K562 (cell line): ENCODE measurements around the gene MYH9. TPM values are rescaled to one million over a fixed set of nuclear protein-coding genes. Genes with fewer than 3 reads are reported as not detected.

ENCODE experiments used
- CHD1 ChIP-seq: fragments of 200-600 bp; sonication (generic); IDR thresholded peaks from one replicate; pipeline ENCODE4 v1.6.1; 2012; ENCODE audit warnings: mild to moderate bottlenecking, moderate library complexity, low read length, inconsistent platforms
- EZH2 ChIP-seq: IDR thresholded peaks from 2 replicates; pipeline ENCODE4 v1.6.1; 2012; ENCODE audit warnings: low read depth, mild to moderate bottlenecking, inconsistent platforms, low read length, borderline replicate concordance
- KHSRP ChIP-seq: fragments of 450-650 bp; IDR thresholded peaks from 2 replicates; pipeline ENCODE4 v1.6.1; 2017
- MAZ ChIP-seq, 2 experiments: fragments of 450-650 bp in 1 of 2; sonication (generic) in 1 of 2; formaldehyde crosslinking; IDR thresholded peaks in 1 of 2; conservative IDR thresholded peaks in 1 of 2; 2 replicates each; pipeline versions ENCODE4 v1.4.0 to v1.5.0; 2020; ENCODE audit warnings: mild to moderate bottlenecking in 1 of 2, missing genetic modification reagents in 1 of 2
- NCOA1 ChIP-seq: fragments of 450-650 bp; IDR thresholded peaks from 2 replicates; pipeline ENCODE4 v1.6.1; 2016; ENCODE audit warnings: low read depth
- NR1H2 ChIP-seq: sonication (generic); formaldehyde crosslinking; IDR thresholded peaks from 2 replicates; pipeline ENCODE4 v1.4.0; 2020; ENCODE audit warnings: mild to moderate bottlenecking, missing genetic modification reagents
- RBM14 ChIP-seq: fragments of 200-400 bp; formaldehyde crosslinking; IDR thresholded peaks from 2 replicates; pipeline ENCODE4 v1.6.1; 2018; ENCODE audit warnings: low read depth, mild to moderate bottlenecking, low read length, moderate library complexity, borderline replicate concordance; ENCODE audit not compliant: insufficient read depth
- SNRNP70 ChIP-seq: fragments of 200-400 bp; formaldehyde crosslinking; optimal IDR thresholded peaks from 2 replicates; pipeline ENCODE3; 2017; ENCODE audit warnings: low read depth, low read length
- SP2 ChIP-seq: IDR thresholded peaks from 2 replicates; pipeline ENCODE4 v1.6.1; 2011; ENCODE audit warnings: mild to moderate bottlenecking, low read depth, low read length, moderate library complexity; ENCODE audit not compliant: poor library complexity, severe bottlenecking; ENCODE audit errors: extremely low read depth
- SRF ChIP-seq, 2 experiments: fragments of 250-450, 450-650 bp in 1 of 2; sonication (Bioruptor Pico) in 1 of 2; sonication (generic) in 1 of 2; formaldehyde crosslinking; IDR thresholded peaks; 2 replicates each; pipeline versions ENCODE4 v1.5.0 to v1.5.1; 2020 to 2022; ENCODE audit warnings: mild to moderate bottlenecking in 1 of 2, missing genetic modification reagents in 1 of 2
- TBL1XR1 ChIP-seq, 2 experiments: IDR thresholded peaks; 2 replicates each; pipeline ENCODE4 v1.6.1; 2012; ENCODE audit warnings: improper control_type of control experiment in 2 of 2, low read length in 2 of 2, mild to moderate bottlenecking in 1 of 2
- XRCC3 ChIP-seq: fragments of 450-650 bp; IDR thresholded peaks from 2 replicates; pipeline ENCODE4 v1.6.1; 2017; ENCODE audit warnings: mild to moderate bottlenecking, moderate library complexity
- ZNF12 ChIP-seq: sonication (generic); formaldehyde crosslinking; IDR thresholded peaks from 2 replicates; pipeline ENCODE4 v1.4.0; 2020; ENCODE audit warnings: mild to moderate bottlenecking, missing genetic modification reagents
- ZNF175 ChIP-seq: fragments of 200-800 bp; sonication (Bioruptor generic); IDR thresholded peaks from 2 replicates; pipeline ENCODE4 v1.6.1; 2016; ENCODE audit warnings: low read depth, mild to moderate bottlenecking, missing genetic modification characterization, missing compliant biosample characterization
- polyA plus RNA-seq, 8 experiments: library from polyadenylated mRNA; depleted of rRNA in 4 of 8; stranded (reverse) in 5 of 8; unstranded in 3 of 8; fragments of >200 nt; fragmentation: Nextera tagmentation in 2 of 8; fragmentation: Illumina TruSeq in 1 of 8; extraction: Ambion mirVana in 2 of 8; extraction: Trizol in 1 of 8; gene quantifications; 2 replicates each; pipeline versions ENCODE4 v1.2.1 to v1.2.3, GENCODE V29; 2011 to 2014; ENCODE audit warnings: inconsistent platforms in 1 of 8, missing spikeins in 1 of 8
- total RNA-seq, 7 experiments: library from RNA; depleted of rRNA in 6 of 7; stranded (reverse); fragments of >200 nt in 6 of 7; fragmentation: Illumina TruSeq in 2 of 7; extraction: Trizol in 2 of 7; gene quantifications; 2 replicates each; pipeline versions ENCODE4 v1.2.1 to v1.2.3, GENCODE V29; 2011 to 2021; ENCODE audit warnings: low replicate concordance in 1 of 7
- TF ChIP-seq, protein P1 (sequence below): sonication (generic); formaldehyde crosslinking; IDR thresholded peaks from 2 replicates; pipeline ENCODE4 v1.8.1; 2023; ENCODE audit warnings: mild to moderate bottlenecking, missing genetic modification reagents
- TF ChIP-seq, protein P2 (sequence below): fragments of 200-800 bp; sonication (Bioruptor generic); IDR thresholded peaks from 2 replicates; pipeline ENCODE4 v1.6.1; 2017; ENCODE audit warnings: missing genetic modification characterization, missing compliant biosample characterization

The MYH9 gene
- total and polyA plus RNA-seq, 9 of the 15 experiments (the other 6 are each of a cell fraction or from before 2014, with no cell fraction given) = 0.71 to 111 (median 24.6) TPM

- TF ChIP-seq ZNF175 (CRISPR knock-in tag) (no peak), SP2 (no peak), NR1H2 (CRISPR knock-in tag) (no peak), NCOA1 (peak; percentile 90), CHD1 (no peak), RBM14 (no peak), XRCC3 (no peak), TBL1XR1 (IDR thresholded peaks at IDR 0.05; ENCODE audit: low read length in 2 of 2) (peak in 1 of 2 experiments; percentile 36; a peak in 1 of 4 replicates), EZH2 (no peak), KHSRP (0 out of 2 replicates have a peak, but pooled peaks have one; percentile 42), ZNF12 (CRISPR knock-in tag) (no peak), MAZ (CRISPR knock-in tag; conservative IDR thresholded peaks at IDR 0.05 in 1 of 2, IDR thresholded peaks at IDR 0.05 in 1 of 2) (no peak), SRF (CRISPR knock-in tag; IDR thresholded peaks at IDR 0.05) (no peak), SNRNP70 (no peak)
- TF ChIP-seq, protein P1, sequence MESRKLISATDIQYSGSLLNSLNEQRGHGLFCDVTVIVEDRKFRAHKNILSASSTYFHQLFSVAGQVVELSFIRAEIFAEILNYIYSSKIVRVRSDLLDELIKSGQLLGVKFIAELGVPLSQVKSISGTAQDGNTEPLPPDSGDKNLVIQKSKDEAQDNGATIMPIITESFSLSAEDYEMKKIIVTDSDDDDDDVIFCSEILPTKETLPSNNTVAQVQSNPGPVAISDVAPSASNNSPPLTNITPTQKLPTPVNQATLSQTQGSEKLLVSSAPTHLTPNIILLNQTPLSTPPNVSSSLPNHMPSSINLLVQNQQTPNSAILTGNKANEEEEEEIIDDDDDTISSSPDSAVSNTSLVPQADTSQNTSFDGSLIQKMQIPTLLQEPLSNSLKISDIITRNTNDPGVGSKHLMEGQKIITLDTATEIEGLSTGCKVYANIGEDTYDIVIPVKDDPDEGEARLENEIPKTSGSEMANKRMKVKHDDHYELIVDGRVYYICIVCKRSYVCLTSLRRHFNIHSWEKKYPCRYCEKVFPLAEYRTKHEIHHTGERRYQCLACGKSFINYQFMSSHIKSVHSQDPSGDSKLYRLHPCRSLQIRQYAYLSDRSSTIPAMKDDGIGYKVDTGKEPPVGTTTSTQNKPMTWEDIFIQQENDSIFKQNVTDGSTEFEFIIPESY = peak; percentile 21; the same call in 1 of the 2 replicates
- TF ChIP-seq, protein P2, sequence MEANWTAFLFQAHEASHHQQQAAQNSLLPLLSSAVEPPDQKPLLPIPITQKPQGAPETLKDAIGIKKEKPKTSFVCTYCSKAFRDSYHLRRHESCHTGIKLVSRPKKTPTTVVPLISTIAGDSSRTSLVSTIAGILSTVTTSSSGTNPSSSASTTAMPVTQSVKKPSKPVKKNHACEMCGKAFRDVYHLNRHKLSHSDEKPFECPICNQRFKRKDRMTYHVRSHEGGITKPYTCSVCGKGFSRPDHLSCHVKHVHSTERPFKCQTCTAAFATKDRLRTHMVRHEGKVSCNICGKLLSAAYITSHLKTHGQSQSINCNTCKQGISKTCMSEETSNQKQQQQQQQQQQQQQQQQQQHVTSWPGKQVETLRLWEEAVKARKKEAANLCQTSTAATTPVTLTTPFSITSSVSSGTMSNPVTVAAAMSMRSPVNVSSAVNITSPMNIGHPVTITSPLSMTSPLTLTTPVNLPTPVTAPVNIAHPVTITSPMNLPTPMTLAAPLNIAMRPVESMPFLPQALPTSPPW (CRISPR knock-in tag) = peak; percentile 26; the same call in 1 of the 2 replicates
Observed at GRCh38 chr22:36365020-36365411, 22.8 kb downstream of the MYH9 start (continued).
